CD4-positive, alpha-beta T cell treated with Interleukin-15 for 1 hour (primary cell): ENCODE results near the gene NFYB.
"Not testable (repeated sequence)": the region's sequence is repeated elsewhere in the genome, so short reads cannot be mapped to it uniquely, and the experiment has no call there.

Experiments used
- DNase-seq: peaks from one replicate; pipeline ENCODE4 v3.0.0-alpha.2; 2020

Gene NFYB

GRCh38 chr12:104137902-104138796 lies at the start of gene NFYB:
NFYB (minus strand) TSS chr12:104138210; CDS start chr12:104135453, 2,757 bp downstream.
- DNase-seq: peak; percentile 95

GRCh38 chr12:104187446-104188155 lies 49.6 kb upstream of the NFYB start:
- no peak for DNase-seq

GRCh38 chr12:104183443-104183842 lies 45.4 kb upstream of the NFYB start:
- DNase-seq: no peak

- DNase-seq: no peak
These were observed 44.8 kb upstream of the NFYB start for GRCh38 chr12:104182621-104183378.

GRCh38 chr12:104182144-104182543 lies 44.1 kb upstream of the NFYB start:
- no peak for DNase-seq

- no peak for DNase-seq
These were observed 43.3 kb upstream of the NFYB start for GRCh38 chr12:104181313-104181712.

GRCh38 chr12:104180374-104180773 lies 42.4 kb upstream of the NFYB start:
- no peak for DNase-seq

GRCh38 chr12:104177663-104178501 lies 39.9 kb upstream of the NFYB start:
- DNase-seq: no peak

- no peak for DNase-seq
These were observed 39.3 kb upstream of the NFYB start for GRCh38 chr12:104177336-104177662.

GRCh38 chr12:104175726-104176247 lies 37.8 kb upstream of the NFYB start:
- DNase-seq: no peak

GRCh38 chr12:104173804-104174203 lies 35.8 kb upstream of the NFYB start:
- DNase-seq: not testable (repeated sequence)

- no peak for DNase-seq
These were observed 34.5 kb upstream of the NFYB start for GRCh38 chr12:104172570-104172947.

- no peak for DNase-seq
These were observed 34.0 kb upstream of the NFYB start for GRCh38 chr12:104171785-104172569.

GRCh38 chr12:104168596-104168995 lies 30.6 kb upstream of the NFYB start:
- no peak for DNase-seq

- DNase-seq: no peak
These were observed 29.8 kb upstream of the NFYB start for GRCh38 chr12:104167519-104168458.

- no peak for DNase-seq
These were observed 28.5 kb upstream of the NFYB start for GRCh38 chr12:104166465-104166864.

GRCh38 chr12:104165801-104166200 lies 27.8 kb upstream of the NFYB start:
- DNase-seq: no peak

- DNase-seq: no peak
These were observed 26.6 kb upstream of the NFYB start for GRCh38 chr12:104164634-104165033.

GRCh38 chr12:104163631-104164030 lies 25.6 kb upstream of the NFYB start:
- no peak for DNase-seq

- not testable (repeated sequence) for DNase-seq
These were observed 25.0 kb upstream of the NFYB start for GRCh38 chr12:104163028-104163427.
